ENCODE measurements around the gene WDFY3.

WDFY3 gene

DNA sequence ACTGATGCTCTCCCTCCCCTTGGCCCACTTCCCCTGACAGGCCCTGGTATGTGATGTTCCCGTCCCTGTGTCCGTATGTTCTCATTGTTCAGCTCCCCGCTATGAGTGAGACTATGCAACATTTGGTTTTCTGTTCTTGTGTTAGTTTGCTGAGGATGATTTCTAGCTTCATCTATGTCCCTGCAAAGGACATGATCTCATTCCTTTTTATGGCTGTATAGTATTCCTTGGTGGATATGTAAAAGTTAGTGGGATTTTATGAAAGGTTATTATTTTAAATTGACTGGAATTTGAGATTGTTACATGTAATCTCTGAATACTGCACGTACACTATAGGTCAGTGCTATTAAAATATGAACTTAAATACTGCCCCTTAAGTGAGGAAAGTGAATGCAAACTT is 184.0 kb downstream of the WDFY3 start:
- DNase-seq = no peak

DNA sequence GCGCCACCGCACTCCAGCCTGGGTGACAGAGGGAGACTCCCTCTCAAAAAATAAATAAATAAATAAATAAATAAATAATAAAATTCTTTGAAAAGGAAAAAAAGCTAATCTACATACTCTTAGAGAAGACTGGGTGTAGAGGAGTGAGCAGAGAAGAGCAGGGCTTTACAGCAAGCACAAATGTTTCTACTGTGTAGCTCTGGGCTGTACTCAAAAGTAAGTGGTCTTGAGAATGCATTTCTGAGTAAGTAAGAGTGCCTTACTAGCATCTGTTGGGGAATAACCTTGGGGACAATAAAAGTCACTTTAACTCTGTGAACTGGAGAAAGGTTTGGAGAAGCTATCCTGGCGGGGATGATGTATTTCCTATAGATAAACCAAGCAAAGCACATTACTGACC is 185.8 kb downstream of the WDFY3 start:
- no peak for DNase-seq

DNA sequence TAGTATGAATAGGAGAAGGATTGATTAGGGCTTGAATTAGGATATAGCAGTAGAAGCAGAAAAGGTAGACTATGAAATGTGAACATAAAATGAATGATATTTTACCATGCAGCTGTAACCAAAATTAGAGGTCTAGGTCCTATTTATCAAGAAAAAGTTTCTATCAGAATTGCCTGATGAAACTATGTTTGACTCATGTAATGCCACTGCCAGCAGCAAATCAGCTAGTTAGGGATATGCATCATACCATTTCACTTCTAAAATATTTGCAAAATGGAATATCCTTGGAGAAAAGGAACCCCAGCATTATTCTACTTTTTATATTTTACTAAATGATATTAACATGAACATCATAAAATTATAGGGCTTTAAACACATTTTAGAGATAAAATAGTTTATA is 188.4 kb downstream of the WDFY3 start:
- DNase-seq = no peak

DNA sequence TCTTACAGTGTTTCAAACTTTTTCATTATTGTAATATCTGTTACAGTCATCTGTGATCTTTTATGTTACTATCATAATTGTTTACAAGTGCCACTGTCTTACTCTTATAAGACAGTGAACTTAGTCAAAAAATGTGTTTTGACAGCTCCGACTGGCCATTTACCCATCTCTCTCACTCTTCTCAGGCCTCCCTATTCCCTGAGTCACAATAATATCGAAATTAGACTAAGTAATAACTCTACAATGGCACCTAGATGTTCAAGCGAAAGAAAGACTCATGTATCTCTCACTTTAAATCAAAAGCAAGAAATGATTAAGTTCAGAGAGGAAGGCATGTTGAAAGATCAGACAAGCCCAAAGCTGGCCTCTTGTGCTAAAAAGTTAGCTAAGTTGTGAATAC is 199.3 kb downstream of the WDFY3 start:
- DNase-seq = no peak

DNA sequence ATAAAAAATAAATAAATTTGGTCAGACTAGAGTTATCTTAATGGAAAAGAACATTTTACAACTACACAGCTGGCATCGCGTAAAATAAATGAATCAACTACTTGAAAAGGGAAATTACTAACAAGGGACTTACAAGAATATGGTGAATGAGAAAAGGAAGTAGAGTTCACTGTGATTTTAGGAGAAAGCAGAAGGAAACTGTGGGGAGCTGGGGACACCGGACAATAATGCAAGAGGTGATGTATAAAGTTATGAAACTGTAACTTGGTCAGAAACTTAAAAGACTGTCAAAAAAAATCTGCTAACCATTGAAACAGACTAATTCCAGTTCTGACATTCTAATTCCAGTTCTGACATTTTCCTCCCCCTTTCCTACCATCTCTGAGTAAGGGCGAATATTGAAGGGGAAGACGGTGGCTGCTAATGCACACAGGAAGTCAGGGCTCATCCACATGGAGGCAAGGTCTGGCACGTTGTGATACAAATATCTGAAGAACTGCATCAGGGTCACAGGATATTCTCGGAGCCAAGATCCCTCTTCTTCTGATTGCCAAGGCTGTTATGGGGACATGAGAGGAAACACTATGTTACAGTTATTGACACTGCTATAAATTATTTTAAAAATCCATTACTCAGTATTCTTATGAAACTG is 213.0 kb downstream of the WDFY3 start:
- DNase-seq = no peak

DNA sequence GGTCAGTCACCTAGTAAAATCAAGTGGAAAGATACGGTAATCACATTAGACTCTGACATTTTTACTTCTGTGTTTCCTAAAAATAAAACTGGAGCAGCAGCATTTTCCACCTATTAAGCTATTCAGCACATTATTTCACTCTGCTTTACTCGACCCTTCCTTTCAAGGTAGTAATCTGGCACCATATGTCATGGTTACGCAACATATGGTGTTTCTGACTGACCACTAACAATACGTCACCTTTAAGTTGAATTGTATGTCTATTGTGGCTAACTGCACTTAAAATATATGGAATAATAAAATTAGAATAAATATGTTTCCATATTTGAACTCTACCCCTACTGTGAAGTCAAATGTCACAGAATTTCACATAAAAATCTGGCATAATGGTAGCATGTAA is 214.8 kb downstream of the WDFY3 start:
- DNase-seq = no peak

DNA sequence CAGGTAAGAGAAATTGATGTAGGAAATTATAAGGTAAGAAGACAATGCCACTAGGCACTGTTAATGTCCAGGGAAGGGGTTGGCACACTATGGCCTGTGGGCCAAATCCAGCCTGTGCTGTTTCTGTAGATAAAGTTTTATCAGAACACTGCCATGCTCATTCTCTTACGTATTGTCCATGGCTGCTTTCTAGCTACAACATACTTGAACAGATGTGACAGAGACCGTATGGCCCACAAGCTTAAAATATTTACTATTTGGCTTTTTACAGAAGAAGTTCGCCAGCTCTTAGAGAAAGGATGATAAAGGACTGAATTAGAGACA is 215.6 kb downstream of the WDFY3 start:
- no peak for DNase-seq

DNA sequence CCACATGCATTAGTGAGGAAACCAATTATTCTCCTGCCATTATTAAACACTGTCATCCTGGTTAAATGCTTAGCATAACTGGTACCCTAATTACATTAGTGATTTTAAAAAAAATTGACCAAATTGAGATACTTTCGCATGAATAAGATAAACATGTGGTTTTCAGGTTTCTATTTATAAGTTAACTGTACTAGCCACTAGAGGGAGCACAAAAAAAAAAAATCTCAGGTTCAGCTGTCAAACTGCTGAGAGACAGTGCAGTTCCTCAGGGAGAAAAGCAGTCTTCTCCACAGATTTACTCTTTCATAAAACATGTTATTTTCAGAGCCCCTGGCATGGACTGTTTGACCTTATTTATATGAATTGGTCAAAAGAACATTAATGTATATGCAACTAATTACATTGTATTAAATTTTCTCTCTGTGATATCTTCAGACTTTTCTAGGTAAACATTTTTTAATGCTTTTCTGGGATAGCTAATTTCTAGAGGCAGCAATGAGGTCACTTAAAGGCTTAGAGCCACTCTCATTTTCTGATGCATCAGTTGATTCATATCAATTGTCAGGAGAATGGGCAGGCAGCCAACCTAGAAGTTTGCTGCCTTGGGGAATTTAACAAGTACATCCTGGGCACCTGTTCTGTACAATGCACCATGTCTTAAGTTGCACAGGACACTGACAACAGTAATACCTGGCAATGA is 216.1 kb downstream of the WDFY3 start:
- peak in 1 of 2 experiments; percentile 1 for DNase-seq

DNA sequence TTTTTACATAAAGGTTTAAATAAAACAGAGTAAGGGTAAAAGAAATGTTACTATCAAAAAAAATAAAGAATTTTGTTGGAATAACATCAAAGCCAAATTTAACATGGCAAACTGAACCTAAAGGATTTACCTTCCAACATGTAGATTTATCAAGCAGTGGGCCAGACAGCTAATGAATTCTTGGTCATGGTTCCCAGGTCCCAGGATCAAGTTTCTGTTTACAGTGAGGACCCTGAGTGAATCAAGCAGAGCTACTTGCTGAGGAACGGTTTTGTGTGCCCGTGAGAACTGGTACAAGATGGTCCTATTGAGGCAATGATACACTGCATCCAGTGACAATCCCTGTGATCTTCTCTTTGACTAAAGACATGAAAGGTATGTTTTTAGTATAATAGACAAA is 226.4 kb downstream of the WDFY3 start:
- no peak for DNase-seq

DNA sequence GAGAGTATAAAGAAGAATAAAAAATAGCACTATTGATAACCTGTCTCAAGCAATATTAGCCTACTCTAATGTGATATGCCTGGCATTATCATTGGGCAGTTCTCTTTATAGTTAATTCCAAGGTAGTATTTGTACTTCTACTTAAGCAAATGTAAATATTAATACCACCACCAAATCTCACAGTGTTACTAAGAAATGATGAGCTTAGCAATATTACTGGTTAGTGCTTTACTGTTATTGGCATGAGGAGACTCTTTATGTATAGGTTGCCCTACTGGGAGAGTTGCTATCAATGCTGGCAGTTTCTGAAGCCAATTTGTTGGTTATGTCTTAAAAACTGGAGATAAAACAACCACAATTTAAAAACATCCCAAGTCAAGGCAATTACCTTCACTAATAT is 227.9 kb downstream of the WDFY3 start:
- DNase-seq = no peak

DNA sequence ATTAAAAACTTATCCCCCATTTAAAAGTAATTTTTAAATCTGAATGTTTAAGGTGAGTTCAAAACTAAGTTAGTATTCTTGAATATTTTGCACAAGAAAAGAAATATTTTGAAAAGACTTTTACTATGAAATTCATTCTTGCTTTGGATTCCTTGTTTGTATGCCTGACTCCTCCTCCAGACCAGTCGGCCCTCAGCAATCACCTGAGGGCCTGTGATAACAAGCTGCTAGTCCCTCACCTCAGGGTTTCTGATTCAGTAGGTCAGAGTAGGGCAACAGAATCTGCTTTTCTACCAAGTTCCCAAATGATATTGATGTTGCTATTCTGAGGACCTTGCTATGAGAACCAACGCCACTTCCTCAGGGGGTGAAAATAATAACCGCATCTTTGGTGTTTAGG is 228.8 kb downstream of the WDFY3 start:
- no peak for DNase-seq

DNA sequence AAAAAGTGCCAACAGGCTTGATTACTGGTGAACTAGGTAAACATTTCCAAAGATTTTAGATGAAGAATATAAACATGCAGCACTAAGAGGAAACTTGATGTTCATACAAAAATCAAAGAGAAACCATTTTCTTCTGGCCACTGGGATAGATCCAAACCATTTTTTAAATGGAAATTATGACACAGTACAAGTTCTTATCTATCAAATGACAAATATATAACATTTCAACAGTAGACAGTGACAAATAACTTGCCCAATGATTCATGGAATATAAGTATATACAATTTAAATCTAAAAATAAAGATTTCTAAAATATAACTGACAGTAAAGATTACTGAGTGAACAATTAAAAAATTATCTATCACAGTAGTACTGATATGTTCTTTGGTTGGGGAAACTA is 232.5 kb downstream of the WDFY3 start:
- no peak for DNase-seq

DNA sequence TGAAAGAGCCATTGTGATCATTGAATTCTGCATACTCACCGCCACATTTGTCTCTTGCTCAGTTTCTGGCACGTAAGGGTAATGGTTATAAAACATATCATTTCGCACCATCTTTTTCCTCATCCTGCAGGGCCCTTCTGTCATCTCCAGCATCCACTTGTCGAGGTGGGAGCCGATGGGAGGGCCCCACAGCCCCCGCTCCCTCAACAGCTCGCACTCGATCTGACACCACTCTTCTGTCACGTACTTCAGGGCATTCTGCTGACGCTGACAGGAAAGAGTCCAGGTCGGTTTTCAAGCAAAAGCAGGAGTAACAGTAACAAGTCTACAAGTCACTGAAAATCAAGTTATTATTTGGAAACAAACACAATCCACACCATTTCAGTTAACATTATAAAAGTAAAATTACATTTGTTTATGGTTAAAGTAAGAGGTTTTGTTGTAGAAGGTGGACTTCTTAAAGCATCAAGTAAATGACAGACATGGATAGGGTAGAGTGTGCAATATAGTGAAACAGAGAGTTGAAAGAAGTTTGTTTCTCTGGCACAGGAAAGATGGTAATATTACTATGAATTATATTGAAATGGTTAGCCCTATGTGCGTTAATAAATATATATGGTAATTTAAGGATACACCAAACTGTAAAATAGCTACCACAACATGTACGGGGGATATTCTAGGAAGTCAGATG is 233.0 kb downstream of the WDFY3 start:
- no peak for DNase-seq

DNA sequence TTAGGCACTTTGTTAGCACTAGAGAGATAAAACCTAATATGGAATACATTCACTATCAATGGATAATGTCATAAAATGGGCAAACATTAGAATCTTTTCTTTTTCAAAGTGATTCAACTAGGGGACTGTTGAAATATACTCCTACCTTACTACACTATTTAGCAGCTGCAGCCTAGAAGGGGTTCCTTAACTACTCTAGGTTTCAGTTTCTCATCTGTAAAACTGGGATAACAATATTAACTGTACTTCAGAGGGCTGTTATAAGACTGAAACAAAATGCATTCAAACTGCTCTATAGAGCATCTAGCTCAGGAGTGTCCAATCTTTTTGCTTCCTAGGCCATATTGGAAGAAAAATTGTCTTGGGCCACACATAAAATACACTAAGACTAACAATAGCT is 236.1 kb downstream of the WDFY3 start:
- DNase-seq = no peak

DNA sequence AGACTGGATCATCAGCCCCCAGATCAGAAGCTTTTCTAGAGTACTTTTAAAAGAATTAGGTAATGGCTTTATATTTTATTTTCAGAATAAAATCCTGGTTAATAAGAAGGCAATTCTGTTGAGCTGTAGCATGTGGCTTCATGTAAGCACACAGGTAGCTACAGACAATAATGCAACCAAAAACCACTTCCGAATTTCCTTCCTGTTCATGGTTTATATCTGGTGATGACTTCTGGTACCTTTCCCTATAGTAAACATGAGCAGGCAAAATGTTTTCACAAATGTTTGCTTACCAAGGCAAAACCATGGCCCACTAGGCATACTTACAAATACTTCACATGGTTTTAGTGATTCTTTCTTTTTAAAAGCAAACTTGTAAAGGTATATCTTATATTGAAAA is 239.0 kb downstream of the WDFY3 start:
- DNase-seq = no peak

DNA sequence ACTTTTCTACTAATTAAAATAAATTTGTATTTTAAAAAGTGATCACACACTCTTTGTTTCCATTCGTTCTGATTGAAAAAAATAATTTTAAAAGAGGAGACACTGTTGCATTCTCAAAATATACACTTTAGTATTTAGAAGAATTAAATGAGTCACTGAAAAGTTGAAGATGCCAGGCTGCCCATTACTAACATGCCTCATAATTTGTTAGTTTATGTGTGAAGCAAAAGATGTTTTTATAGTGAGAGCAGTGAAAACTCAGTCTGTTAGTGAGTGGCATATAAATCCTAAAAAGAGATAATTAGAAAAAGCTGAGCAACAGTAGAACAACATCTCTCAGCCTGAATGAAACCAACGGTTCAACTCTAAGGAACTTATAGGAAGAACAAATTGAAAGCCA is 240.1 kb downstream of the WDFY3 start:
- no peak for DNase-seq

DNA sequence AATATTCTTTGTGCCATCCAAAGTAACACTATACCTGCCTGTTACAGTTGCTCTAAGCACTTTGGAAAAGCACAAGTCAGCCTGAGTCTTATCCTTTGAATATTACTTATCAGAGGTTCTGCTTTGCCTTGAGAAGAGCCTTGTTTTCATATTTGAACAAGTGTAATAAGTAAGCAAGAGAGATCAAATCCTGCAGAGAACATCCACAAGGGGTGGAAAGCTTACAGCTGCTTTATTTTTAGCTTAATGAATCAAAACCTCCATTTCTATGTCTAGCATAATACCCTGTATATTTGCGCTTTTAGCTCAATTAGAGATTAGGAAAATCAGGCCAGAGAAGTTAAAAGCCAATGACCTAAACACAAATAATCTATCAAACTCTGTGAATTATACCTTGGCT is 243.8 kb downstream of the WDFY3 start:
- no peak for DNase-seq

DNA sequence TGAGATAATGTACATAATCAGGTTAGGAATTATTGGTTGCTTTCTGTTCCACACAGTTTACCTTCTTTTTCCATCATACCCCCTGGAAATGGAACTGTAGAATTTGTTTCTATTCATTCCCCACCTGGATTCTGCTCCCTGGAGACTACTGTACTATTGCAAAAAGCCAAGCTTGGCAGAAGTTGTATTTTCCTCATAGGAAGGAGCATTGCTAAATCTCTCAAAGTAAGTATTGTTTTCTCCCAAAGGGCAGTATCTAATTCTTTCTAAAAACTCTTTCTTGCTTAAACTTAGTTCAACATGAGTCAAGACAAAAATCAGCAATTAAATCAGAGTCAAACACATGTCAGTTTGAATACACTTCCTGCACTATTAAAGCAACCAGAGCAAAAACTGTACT is 247.4 kb downstream of the WDFY3 start:
- DNase-seq = no peak

DNA sequence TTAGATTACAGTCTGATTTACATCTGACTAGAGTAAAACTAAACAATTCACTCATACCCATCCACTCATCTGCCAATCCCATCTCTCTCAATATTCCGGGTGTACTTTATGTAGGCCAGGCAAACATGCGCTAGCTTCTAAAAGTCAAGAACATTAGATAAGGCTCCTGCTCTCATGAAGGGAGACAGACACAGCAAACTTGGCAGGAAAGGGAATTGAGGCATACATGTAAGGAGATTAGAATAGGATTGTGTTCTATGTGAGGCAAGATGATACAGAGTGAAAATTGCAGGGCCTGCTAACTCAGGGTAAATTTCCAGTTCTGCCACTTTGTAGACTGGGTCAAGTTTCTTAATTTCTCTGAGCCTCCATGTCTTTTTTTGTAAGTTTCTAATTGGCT is 247.8 kb downstream of the WDFY3 start:
- no peak for DNase-seq

DNA sequence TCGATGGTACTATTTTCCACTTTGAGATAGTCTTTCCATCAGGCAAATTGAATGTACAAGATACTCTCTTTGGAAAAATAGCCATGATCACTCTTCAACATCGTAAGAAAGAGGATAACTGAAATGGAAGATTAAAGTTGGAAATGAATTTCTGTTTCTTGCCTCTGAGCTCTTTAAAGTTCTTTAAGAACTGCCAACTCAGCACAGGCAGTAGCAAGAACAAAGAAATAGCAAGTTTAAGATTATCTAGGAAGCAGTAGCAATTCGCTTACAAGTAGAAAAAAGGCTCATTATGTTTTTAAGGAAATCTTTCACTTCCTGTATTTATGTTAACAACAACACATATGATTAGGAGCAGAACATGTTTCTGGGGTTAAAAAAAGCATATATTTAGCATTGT is 255.9 kb downstream of the WDFY3 start:
- DNase-seq = no peak

DNA sequence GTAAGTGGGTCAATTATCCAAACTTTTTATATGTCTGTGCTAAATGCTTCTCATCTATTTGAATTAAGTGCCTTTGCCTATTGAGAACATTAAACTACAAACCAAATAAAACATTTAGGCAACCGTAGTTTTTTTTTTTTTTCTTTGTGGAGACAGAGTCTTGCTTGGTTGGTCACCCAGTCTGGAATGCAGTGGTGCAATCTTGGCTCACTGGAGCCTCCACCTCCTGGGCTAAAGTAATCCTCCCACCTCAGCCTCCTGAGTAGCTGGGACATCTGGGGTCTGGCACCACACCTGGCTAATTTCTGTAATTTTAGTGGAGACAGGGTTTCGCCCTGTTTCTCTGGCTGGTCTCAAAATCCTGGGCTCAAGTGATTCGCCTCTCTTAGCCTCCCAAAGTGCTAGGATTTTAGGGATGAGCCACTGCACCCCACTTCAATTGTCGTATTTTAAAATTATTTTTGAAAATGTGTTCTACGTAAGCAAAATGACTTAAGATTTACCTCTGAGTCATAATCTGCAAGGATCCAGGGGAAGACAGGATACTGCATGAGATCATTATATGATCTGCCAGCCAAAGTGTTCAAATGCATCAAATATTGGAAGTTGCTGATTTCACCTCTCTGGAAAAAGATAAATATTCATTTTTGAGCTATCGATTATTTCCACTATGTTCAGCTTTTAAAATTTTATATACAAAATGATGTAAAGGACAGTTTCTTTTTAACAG is 257.9 kb downstream of the WDFY3 start:
- DNase-seq = no peak

DNA sequence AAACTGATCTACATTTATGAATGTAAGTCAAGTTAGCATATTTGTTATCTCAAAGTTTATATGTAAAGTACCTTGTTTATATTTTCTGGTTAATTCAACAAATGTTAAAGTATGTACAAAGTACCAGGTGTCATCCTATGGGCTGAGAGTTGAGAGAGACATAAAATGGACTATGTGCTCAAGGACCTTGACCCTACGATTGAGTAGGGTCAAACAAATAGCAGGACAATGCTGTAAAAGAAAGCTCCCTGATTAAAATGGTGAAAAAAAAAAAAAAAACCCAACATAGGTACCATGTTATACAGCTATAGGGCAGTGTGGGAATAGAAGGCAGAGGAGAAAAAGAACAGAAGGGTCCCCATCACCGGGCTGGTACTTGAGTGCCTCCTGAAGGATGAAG is 260.2 kb downstream of the WDFY3 start:
- no peak for DNase-seq

DNA sequence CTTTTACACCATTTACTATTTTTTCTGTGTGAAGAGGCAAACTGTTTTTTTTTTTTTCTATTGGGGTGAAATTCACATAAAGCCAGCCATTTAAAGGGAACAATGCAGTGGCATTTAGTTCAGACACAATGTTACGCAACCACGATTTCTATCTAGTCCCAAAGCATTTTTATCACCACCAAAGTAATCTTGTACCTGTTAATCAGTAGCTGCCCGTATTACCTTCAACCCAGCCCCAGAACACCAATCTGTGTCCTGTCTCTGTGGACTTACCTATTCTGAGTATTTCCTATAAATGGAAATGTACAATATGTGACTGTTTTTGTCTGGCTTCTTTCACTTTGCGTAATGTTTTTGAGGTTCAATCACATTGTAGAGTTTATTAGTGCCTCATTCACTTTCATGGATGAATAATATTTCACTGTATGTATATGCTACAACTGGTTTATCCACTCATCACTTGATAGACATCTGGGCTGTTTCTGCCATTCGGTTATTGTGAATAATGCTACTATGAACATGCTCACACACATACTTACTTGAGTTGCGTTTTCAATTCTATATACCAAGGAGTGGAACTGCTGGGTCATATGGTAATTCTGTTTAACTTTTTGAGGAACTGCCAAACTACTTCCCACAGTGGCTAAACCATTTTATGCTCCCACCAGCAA is 267.4 kb downstream of the WDFY3 start:
- DNase-seq = no peak
